GM18858 (cell line): ENCODE measurements around the gene KIFC3.
"Not testable (repeated sequence)": the region's sequence is repeated elsewhere in the genome, so short reads cannot be mapped to it uniquely, and the experiment has no call there.

ENCODE experiments used
- ATAC-seq: cut with Tn5 transposase; IDR thresholded peaks from one replicate; pipeline ENCODE4 v1.9.1; 2021; ENCODE audit not compliant: unreplicated experiment

The KIFC3 gene

DNA sequence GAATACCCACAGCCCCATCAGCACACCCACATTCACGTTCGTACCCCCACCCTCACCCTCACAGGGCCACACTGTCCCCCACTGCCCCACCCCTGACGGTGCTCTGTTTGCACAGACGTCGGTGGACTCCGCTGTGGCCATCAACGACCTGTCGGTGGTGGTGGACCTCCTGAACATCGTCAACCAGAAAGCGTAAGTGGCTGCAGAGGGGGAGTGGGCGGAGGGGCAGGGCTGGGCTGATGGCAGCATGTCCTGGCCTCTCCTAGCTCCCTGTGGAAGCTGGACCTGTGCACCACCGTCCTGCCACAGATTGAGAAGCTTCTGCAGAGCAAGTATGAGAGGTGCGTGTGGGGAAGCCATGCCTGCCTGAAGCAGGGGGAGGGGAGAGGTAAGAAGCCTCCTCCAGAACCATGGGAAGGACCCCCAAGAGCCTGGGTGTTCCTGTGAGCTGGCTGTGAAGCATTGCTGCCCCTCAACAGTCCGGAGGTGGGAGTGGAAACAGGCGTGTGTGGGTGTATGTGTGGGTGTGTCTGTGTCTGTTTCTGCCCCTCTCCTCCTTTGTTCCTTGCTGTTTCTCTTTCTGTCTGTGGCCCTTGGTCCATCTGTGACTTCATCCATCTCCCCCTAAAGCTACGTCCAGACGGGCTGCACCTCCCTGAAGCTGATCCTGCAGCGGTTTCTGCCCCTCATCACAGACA is 46.4 kb downstream of the KIFC3 start:
- no peak for ATAC-seq

GRCh38 chr16:57755061-57755684 is 47.1 kb downstream of the KIFC3 start:
- ATAC-seq, result no peak

DNA sequence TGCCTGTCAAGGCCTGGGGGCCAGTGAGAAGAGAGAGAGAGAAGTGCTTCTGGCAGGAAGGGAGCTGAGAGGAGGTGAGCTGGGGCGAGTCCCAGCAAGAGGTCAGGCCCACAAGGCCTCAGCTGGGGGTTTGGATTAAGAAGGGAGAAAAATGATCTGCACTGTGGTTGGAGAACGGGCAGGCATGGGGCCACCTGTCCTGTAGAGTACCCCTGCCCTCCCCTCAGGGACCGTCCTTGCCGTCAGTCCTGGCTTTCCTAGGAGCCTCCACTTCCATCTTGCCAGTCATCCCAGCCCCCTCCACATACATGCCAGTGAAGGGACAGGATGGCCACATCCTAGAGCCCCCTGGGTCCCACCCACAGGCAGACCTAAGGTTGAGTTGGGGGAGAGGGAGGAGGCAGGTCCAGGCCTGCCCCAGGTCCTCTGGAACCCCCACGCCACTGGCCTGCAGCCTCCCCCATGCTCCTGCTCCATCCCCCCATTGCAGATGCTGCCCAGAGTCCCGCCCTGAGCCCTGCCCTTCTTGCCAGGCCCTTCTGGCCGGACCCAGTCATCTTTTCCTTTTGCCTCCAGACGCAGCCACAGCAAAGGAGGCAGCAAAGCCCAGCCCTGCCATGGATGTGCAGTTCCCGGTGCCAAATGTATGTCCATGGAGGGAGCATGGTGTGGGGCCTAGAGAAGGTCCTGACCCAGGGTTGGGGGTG is 47.8 kb downstream of the KIFC3 start:
- no peak for ATAC-seq

GRCh38 chr16:57753448-57754353 is 48.6 kb downstream of the KIFC3 start:
- ATAC-seq, result no peak

- ATAC-seq, result no peak
These were observed 49.5 kb downstream of the KIFC3 start for GRCh38 chr16:57752581-57753447.

DNA sequence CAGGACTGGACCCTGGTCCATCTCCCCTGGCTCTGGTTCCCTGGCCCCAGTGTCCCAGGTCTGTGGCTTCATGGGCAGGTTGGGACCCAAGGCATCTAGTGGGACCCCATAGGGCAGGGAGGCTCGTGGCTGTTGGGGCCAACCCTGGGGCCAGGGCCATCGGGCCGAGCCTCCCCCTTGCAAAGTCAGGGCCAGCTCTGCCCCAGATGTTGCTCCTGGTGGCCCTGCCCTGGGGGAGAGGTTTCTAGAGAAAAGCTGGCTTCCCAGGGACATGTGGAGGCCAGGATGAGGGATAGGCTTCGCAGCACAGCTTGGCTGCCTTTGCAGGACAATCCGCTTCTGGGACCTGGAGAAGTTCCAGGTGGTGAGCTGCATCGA is 50.1 kb downstream of the KIFC3 start:
- no peak for ATAC-seq

- ATAC-seq, result no peak
These were observed 50.6 kb downstream of the KIFC3 start for GRCh38 chr16:57751539-57752202.

DNA sequence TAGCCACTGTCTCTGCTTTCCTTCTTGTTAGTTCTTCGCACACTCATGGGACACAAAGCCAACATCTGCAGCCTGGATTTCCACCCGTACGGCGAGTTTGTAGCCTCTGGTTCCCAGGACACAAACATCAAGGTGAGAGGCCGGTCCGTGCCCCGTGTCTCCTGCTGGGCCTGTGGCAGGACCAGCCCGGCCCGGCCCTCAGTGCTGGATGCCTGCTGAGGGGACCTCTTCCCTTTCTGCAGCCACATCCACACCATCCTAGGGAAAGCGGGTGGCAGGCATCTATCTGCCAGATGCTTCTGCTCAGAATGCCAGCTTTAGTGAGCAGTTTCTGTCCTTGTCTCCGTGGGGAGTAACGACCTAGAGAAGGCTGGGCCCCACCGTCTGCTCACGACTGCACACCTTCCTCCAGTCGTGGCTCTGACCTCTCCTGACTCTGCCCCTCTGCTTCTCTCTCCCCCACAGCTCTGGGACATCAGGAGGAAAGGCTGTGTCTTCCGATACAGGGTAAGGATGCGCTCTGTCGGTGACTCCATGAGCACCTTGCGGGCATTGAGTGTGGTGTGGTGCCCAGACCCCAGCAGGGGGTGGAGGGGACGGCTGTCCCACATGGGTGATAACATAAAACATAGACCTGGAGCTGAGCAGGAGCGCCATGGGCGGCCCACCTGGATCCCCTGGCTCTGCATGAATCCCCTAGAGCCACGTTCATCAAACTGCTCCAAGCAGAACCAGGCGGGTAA is 51.3 kb downstream of the KIFC3 start:
- ATAC-seq, result no peak

GRCh38 chr16:57749856-57750452 is 52.3 kb downstream of the KIFC3 start:
- ATAC-seq, result no peak

GRCh38 chr16:57749101-57749692 is 53.1 kb downstream of the KIFC3 start:
- ATAC-seq, result no peak

DNA sequence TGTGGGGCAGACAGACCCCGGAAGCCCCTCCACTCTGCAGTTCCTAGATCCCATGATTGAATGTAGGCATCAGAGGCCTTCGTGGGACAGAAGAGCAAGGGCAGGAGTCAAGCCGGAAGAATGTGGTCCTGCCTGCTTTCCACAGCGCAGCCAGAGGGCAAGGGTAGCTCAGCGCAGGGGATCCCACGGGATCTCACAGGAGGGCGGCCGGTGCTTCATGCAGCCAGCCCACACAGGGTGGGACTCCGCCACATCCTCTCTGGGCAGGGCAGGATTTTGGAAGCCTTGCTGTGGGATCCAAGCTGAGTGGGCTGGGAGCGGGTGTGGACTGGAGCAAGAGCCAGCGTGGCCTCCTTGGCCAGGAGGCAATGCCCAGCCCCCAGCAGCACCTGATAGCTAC is 53.7 kb downstream of the KIFC3 start:
- no peak for ATAC-seq

DNA sequence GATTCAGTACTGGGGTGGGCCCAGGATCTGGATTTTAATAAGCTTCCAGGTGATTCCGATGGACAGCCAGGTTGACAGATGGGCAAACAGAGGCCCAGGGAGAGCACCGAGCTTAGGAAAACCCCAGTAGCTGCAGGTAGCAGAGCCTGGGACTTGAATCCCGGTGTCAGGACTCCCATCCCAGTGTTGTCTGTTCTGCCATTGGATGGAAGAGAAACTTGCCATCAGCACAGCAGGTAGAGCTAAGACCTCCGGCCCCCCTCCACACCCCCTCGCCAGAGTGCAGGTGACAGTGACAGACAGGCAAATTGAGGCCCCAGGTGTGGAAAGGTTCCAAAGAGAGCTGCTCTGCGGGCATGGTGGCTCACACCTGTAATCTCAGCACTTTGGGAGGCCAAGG is 54.3 kb downstream of the KIFC3 start:
- ATAC-seq, result no peak

- ATAC-seq, result no peak
These were observed 54.8 kb downstream of the KIFC3 start for GRCh38 chr16:57747496-57747895.

DNA sequence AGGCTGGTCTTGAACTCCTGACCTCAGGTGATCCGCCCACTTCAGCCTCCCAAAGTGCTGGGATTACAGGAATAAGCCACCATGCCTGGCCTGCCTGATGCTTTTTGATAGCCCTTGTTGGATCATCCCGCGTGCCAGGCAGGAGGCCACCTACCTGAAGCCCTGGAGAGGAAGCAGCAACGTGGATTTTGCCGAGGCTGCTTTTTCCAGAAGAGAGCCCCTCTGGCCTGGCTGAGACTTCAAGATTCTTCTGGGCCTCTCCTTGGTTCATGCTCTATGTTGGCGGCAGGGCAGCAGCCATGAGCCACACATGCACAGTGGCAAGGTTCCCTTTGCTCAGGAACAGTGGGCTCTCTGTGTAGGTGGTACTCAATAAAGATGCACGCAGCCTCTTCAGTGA is 55.2 kb downstream of the KIFC3 start:
- no peak for ATAC-seq

DNA sequence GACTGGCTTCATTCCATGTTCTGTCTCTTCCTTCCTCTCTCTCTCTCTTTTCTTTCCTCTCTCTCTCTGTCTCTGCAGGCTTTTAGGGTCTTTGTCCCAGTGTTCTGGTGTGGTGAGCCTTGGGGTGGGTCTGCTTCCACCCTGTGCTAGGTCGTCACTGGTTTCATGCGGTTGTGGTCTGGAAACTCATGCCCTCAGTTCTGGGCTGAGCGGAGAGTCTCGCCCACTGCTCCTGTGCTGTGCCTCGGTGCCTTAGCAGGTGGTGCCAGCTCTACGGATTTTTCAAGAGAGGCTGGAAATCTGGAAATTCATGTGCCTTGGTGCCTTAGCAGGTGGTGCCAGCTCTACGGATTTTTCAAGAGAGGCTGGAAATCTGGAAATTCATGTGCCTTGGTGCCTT is 56.0 kb downstream of the KIFC3 start:
- not testable (repeated sequence) for ATAC-seq

DNA sequence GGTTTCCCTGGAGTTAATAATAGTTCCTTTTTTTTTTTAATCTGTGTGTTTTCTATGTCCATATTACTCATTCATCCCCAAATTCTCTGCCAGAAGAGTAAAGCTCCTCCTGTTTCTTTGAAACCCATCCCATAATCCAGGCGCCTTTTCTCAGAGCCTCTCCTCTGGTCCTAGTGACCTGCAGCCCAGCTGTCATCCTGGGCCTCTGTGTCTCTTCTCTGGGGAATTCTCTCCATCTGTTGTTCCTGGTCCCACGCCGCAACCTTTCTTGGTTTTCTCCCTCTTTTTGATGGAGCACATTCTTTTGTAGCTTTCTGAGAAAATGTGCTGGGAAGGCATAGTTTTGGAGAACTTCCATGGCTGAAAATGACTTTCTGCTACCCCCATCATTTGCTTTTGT is 56.5 kb downstream of the KIFC3 start:
- ATAC-seq, result no peak

- ATAC-seq, result no peak
These were observed 57.7 kb downstream of the KIFC3 start for GRCh38 chr16:57744642-57744903.

GRCh38 chr16:57743886-57744641 is 58.2 kb downstream of the KIFC3 start:
- no peak for ATAC-seq
